GM12878 (cell line): ENCODE measurements around the gene TRAFD1. TPM values are rescaled to one million over a fixed set of nuclear protein-coding genes. Genes with fewer than 3 reads are reported as not detected.

Experiments
- CHD1 ChIP-seq: IDR thresholded peaks from 2 replicates; pipeline ENCODE4 v1.6.1; 2012; ENCODE audit warnings: low read depth, low read length, improper control_type of control experiment
- EP300 ChIP-seq, 2 experiments: fragments of 150-350 bp in 1 of 2; IDR thresholded peaks; 2 replicates each; pipeline ENCODE4 v1.6.1; 2011 to 2012; ENCODE audit warnings: low read depth in 2 of 2, low read length in 2 of 2, borderline replicate concordance in 1 of 2, improper control_type of control experiment in 1 of 2, inconsistent platforms in 1 of 2; ENCODE audit not compliant: control insufficient read depth in 1 of 2
- IKZF2 ChIP-seq, 2 experiments: fragments of 450-650 bp; IDR thresholded peaks; 2 replicates each; pipeline ENCODE4 v1.6.1; 2017; ENCODE audit warnings: mild to moderate bottlenecking in 2 of 2, moderate library complexity in 2 of 2
- IRF4 ChIP-seq: IDR thresholded peaks from 2 replicates; pipeline ENCODE4 v1.6.1; 2011; ENCODE audit warnings: low read depth, low read length
- JUNB ChIP-seq: IDR thresholded peaks from 2 replicates; pipeline ENCODE4 v1.6.1; 2016; ENCODE audit warnings: antibody characterized with exemption, mild to moderate bottlenecking
- KLF5 ChIP-seq: fragments of 450-650 bp; IDR thresholded peaks from 2 replicates; pipeline ENCODE4 v1.6.1; 2014; ENCODE audit warnings: mild to moderate bottlenecking; ENCODE audit not compliant: partially characterized antibody
- MEF2A ChIP-seq: IDR thresholded peaks from 2 replicates; pipeline ENCODE4 v1.6.1; 2011; ENCODE audit warnings: low read depth, mild to moderate bottlenecking, low read length, moderate library complexity; ENCODE audit not compliant: insufficient read depth
- NBN ChIP-seq: fragments of 450-650 bp; IDR thresholded peaks from 2 replicates; pipeline ENCODE4 v1.6.1; 2016
- NFIC ChIP-seq: IDR thresholded peaks from 2 replicates; pipeline ENCODE4 v1.6.1; 2012; ENCODE audit warnings: low read depth, mild to moderate bottlenecking, inconsistent platforms, low read length, moderate library complexity
- NFXL1 ChIP-seq: fragments of 450-650 bp; IDR thresholded peaks from 2 replicates; pipeline ENCODE4 v1.6.1; 2017; ENCODE audit warnings: antibody characterized with exemption, mild to moderate bottlenecking, borderline replicate concordance
- PML ChIP-seq: IDR thresholded peaks from 2 replicates; pipeline ENCODE4 v1.6.1; 2012; ENCODE audit warnings: low read length, inconsistent platforms
- RBBP5 ChIP-seq: fragments of 200-600 bp; sonication (generic); conservative IDR thresholded peaks from 2 replicates; pipeline ENCODE4 v1.6.1; 2016
- RCOR1 ChIP-seq: conservative IDR thresholded peaks from 2 replicates; pipeline ENCODE4 v1.6.1; 2012; ENCODE audit warnings: low read depth, low read length, improper control_type of control experiment
- SMAD1 ChIP-seq: fragments of 450-650 bp; IDR thresholded peaks from 2 replicates; pipeline ENCODE4 v1.6.1; 2018; ENCODE audit warnings: mild to moderate bottlenecking, low read depth; ENCODE audit not compliant: partially characterized antibody
- SMC3 ChIP-seq: IDR thresholded peaks from 2 replicates; pipeline ENCODE4 v1.6.1; 2011; ENCODE audit warnings: low read length, improper control_type of control experiment, borderline replicate concordance
- TCF3 ChIP-seq: IDR thresholded peaks from 2 replicates; pipeline ENCODE4 v1.6.1; 2012; ENCODE audit warnings: low read depth, mild to moderate bottlenecking, low read length, borderline replicate concordance; ENCODE audit not compliant: insufficient read depth
- ZBED1 ChIP-seq: IDR thresholded peaks from 2 replicates; pipeline ENCODE4 v1.6.1; 2016; ENCODE audit warnings: borderline replicate concordance
- polyA plus RNA-seq, 11 experiments: library from polyadenylated mRNA; depleted of rRNA in 4 of 11; unstranded in 6 of 11; stranded (reverse) in 5 of 11; fragments of >200 nt; fragmentation: Nextera tagmentation in 4 of 11; fragmentation: Illumina TruSeq in 1 of 11; extraction: Ambion mirVana in 4 of 11; extraction: Trizol in 1 of 11; gene quantifications; 1 replicate in 1 of 11; 2 replicates in 10 of 11; pipeline versions ENCODE4 v1.2.1 to v1.2.3, GENCODE V29; 2011 to 2016; ENCODE audit warnings: inconsistent platforms in 2 of 11, missing spikeins in 2 of 11, low read depth in 1 of 11
- total RNA-seq, 4 experiments: library from RNA; depleted of rRNA in 3 of 4; stranded (reverse); fragments of >200 nt in 3 of 4; fragmentation: Illumina TruSeq in 1 of 4; extraction: Trizol in 1 of 4; gene quantifications; 2 replicates each; pipeline versions ENCODE4 v1.2.1 to v1.2.3, GENCODE V29; 2013 to 2021
- TF ChIP-seq, protein P1 (sequence below): fragments of 450-650 bp; IDR thresholded peaks from 2 replicates; pipeline ENCODE4 v1.6.1; 2017; ENCODE audit warnings: mild to moderate bottlenecking, moderate library complexity
- TF ChIP-seq, protein P2 (sequence below): IDR thresholded peaks from 2 replicates; pipeline ENCODE4 v1.6.1; 2011; ENCODE audit warnings: borderline replicate concordance, low read depth, mild to moderate bottlenecking, moderate library complexity, mixed read lengths, low read length; ENCODE audit not compliant: insufficient read depth; ENCODE audit errors: extremely low read length
- TF ChIP-seq, protein P3 (sequence below): fragments of 450-650 bp; IDR thresholded peaks from 2 replicates; pipeline ENCODE4 v1.6.1; 2016; ENCODE audit warnings: mild to moderate bottlenecking
- TF ChIP-seq, protein P4 (sequence below): fragments of 450-650 bp; IDR thresholded peaks from 2 replicates; pipeline ENCODE4 v1.6.1; 2017; ENCODE audit warnings: mild to moderate bottlenecking, low read depth, inconsistent platforms; ENCODE audit not compliant: poor library complexity, severe bottlenecking
- TF ChIP-seq, protein P5 (sequence below): IDR thresholded peaks from 2 replicates; pipeline ENCODE4 v1.6.1; 2011; ENCODE audit warnings: borderline replicate concordance, low read depth, mild to moderate bottlenecking, moderate library complexity, low read length; ENCODE audit not compliant: insufficient read depth, poor library complexity, severe bottlenecking

The TRAFD1 gene
- total and polyA plus RNA-seq, 10 of the 15 experiments (the other 5 are each of a cell fraction or from before 2014, with no cell fraction given): 37.2 to 55.5 (median 46.2) TPM

DNA sequence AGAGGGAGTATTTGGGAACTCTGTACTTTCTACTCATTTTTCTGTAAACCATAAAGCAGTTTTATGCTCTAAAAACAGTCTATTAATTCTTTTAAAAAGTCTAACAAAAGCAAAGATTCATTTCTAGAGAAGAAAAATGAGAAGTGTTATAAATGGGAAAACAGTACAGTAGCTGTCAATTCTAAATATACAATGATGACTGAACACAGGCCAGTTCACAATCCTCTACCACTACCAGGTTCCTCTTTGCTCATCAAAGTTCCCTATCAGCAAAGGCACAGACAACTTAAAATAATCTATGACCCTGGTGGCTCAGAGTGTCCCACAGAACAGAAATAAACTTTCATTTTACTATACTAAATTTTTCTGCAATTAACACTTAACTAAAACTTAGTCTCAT is 29.3 kb upstream of the TRAFD1 start (continued):
- TF ChIP-seq NFIC: peak; percentile 82
- TF ChIP-seq, protein P1, sequence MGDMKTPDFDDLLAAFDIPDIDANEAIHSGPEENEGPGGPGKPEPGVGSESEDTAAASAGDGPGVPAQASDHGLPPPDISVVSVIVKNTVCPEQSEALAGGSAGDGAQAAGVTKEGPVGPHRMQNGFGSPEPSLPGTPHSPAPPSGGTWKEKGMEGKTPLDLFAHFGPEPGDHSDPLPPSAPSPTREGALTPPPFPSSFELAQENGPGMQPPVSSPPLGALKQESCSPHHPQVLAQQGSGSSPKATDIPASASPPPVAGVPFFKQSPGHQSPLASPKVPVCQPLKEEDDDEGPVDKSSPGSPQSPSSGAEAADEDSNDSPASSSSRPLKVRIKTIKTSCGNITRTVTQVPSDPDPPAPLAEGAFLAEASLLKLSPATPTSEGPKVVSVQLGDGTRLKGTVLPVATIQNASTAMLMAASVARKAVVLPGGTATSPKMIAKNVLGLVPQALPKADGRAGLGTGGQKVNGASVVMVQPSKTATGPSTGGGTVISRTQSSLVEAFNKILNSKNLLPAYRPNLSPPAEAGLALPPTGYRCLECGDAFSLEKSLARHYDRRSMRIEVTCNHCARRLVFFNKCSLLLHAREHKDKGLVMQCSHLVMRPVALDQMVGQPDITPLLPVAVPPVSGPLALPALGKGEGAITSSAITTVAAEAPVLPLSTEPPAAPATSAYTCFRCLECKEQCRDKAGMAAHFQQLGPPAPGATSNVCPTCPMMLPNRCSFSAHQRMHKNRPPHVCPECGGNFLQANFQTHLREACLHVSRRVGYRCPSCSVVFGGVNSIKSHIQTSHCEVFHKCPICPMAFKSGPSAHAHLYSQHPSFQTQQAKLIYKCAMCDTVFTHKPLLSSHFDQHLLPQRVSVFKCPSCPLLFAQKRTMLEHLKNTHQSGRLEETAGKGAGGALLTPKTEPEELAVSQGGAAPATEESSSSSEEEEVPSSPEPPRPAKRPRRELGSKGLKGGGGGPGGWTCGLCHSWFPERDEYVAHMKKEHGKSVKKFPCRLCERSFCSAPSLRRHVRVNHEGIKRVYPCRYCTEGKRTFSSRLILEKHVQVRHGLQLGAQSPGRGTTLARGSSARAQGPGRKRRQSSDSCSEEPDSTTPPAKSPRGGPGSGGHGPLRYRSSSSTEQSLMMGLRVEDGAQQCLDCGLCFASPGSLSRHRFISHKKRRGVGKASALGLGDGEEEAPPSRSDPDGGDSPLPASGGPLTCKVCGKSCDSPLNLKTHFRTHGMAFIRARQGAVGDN: no peak
- TF ChIP-seq KLF5: no peak
- peak; percentile 81 for TF ChIP-seq JUNB
- TF ChIP-seq RBBP5: no peak
- peak; percentile 61; the same call in 1 of the 2 replicates for TF ChIP-seq PML
- TF ChIP-seq, protein P2, sequence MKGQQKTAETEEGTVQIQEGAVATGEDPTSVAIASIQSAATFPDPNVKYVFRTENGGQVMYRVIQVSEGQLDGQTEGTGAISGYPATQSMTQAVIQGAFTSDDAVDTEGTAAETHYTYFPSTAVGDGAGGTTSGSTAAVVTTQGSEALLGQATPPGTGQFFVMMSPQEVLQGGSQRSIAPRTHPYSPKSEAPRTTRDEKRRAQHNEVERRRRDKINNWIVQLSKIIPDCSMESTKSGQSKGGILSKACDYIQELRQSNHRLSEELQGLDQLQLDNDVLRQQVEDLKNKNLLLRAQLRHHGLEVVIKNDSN: no peak
- no peak for TF ChIP-seq TCF3
- TF ChIP-seq, protein P3, sequence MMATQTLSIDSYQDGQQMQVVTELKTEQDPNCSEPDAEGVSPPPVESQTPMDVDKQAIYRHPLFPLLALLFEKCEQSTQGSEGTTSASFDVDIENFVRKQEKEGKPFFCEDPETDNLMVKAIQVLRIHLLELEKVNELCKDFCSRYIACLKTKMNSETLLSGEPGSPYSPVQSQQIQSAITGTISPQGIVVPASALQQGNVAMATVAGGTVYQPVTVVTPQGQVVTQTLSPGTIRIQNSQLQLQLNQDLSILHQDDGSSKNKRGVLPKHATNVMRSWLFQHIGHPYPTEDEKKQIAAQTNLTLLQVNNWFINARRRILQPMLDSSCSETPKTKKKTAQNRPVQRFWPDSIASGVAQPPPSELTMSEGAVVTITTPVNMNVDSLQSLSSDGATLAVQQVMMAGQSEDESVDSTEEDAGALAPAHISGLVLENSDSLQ: peak; percentile 60; the same call in 1 of the 2 replicates
- TF ChIP-seq NBN: peak; percentile 25; the same call in 1 of the 2 replicates
- TF ChIP-seq SMAD1: no peak
- peak; percentile 64 to 67; a peak in 3 of 4 replicates for TF ChIP-seq IKZF2 (IDR thresholded peaks at IDR 0.05)
- peak; percentile 95 for TF ChIP-seq MEF2A
- TF ChIP-seq, protein P4, sequence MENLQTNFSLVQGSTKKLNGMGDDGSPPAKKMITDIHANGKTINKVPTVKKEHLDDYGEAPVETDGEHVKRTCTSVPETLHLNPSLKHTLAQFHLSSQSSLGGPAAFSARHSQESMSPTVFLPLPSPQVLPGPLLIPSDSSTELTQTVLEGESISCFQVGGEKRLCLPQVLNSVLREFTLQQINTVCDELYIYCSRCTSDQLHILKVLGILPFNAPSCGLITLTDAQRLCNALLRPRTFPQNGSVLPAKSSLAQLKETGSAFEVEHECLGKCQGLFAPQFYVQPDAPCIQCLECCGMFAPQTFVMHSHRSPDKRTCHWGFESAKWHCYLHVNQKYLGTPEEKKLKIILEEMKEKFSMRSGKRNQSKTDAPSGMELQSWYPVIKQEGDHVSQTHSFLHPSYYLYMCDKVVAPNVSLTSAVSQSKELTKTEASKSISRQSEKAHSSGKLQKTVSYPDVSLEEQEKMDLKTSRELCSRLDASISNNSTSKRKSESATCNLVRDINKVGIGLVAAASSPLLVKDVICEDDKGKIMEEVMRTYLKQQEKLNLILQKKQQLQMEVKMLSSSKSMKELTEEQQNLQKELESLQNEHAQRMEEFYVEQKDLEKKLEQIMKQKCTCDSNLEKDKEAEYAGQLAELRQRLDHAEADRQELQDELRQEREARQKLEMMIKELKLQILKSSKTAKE: no peak
- peak; percentile 15; the same call in 1 of the 2 replicates for TF ChIP-seq ZBED1
- TF ChIP-seq RCOR1: no peak
- TF ChIP-seq SMC3: no peak
- TF ChIP-seq EP300 (IDR thresholded peaks at IDR 0.05; ENCODE audit: borderline replicate concordance in 1 of 2, control insufficient read depth in 1 of 2, low read depth in 2 of 2, low read length in 2 of 2): no peak; a peak in 1 of 4 replicates
- TF ChIP-seq, protein P5, sequence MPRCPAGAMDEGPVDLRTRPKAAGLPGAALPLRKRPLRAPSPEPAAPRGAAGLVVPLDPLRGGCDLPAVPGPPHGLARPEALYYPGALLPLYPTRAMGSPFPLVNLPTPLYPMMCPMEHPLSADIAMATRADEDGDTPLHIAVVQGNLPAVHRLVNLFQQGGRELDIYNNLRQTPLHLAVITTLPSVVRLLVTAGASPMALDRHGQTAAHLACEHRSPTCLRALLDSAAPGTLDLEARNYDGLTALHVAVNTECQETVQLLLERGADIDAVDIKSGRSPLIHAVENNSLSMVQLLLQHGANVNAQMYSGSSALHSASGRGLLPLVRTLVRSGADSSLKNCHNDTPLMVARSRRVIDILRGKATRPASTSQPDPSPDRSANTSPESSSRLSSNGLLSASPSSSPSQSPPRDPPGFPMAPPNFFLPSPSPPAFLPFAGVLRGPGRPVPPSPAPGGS: no peak
- 0 out of 2 replicates have a peak, but pooled peaks have one; percentile 45 for TF ChIP-seq IRF4
- no peak for TF ChIP-seq NFXL1
- no peak for TF ChIP-seq CHD1
